ENCODE data around the gene GCNT1. TPM values are rescaled to one million over a fixed set of nuclear protein-coding genes. Genes with fewer than 3 reads are reported as not detected.

The GCNT1 gene
- total RNA-seq, 4 donors from 2014 or later: 5.7 to 45.2 (median 18.0) TPM

DNA sequence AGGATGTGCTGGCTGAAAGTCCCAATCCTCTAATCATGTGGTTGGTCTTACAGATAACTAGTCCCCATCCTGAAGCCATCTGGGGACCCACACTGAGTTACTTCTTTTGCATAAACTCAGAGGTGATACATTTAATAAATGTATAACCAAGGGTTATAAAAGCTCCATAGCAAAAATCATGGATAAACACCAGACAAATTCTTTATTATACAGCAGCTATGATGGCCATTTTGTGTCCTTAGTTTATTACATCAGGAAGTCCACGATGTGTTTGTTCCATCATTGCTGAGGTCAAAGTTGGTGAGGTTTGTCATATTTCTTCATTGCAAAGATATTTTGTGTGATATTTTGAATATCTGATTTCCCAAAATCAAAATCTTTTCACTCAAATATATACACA, 80.2 kb downstream of the GCNT1 start:
- ATAC-seq (ENCODE audit: low FRiP score): no peak

DNA sequence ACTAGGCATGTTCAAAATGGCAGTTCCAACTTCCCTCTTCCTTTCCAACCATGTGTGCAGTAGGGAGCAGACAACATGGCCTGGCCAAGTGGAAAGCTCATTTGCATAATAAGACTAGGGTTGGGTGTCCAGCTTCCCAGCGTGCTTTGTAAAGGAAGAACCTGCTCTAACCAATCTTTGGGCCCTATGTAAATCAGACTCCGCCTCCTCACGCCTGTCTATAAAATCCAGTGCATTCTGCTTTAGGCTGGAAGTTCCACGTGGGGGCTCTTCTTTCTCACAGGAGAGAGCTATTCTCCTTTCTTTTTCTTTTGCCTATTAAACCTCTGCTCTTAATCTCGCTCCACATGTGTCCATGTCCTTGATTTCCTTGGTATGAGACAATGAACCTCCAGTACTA, 83.4 kb downstream of the GCNT1 start:
- TF ChIP-seq, protein P1, sequence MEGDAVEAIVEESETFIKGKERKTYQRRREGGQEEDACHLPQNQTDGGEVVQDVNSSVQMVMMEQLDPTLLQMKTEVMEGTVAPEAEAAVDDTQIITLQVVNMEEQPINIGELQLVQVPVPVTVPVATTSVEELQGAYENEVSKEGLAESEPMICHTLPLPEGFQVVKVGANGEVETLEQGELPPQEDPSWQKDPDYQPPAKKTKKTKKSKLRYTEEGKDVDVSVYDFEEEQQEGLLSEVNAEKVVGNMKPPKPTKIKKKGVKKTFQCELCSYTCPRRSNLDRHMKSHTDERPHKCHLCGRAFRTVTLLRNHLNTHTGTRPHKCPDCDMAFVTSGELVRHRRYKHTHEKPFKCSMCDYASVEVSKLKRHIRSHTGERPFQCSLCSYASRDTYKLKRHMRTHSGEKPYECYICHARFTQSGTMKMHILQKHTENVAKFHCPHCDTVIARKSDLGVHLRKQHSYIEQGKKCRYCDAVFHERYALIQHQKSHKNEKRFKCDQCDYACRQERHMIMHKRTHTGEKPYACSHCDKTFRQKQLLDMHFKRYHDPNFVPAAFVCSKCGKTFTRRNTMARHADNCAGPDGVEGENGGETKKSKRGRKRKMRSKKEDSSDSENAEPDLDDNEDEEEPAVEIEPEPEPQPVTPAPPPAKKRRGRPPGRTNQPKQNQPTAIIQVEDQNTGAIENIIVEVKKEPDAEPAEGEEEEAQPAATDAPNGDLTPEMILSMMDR (IDR thresholded peaks at IDR 0.05): no peak
- DNase-seq (ENCODE audit: low spot score): no peak
- ATAC-seq (ENCODE audit: low FRiP score): no peak

More for the DNA sequence above, 80.2 kb downstream of the GCNT1 start:
- TF ChIP-seq, protein P1 (IDR thresholded peaks at IDR 0.05): no peak
- no peak for DNase-seq (ENCODE audit: low spot score)

DNA sequence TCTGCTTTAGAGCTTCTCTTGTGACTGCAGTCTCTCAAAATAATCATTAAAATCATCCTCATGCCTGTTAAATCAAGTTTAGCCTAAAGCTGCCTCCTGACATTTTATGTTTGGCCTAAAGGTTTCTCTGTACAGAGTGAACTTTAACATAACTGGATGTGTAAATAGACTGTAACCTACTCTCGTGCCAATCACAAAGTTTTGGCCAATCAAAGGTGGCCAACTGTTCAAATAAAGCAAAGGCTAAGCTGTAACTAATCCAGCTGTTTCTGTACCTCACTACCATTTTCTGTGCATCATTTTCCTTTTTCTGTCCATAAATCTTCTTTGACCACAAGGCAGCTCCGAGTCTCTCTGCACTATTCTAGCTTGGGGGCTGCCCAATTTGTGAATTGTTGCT, 86.2 kb downstream of the GCNT1 start:
- DNase-seq (ENCODE audit: low spot score): no peak
- TF ChIP-seq, protein P1 (IDR thresholded peaks at IDR 0.05): no peak
- ATAC-seq (ENCODE audit: low FRiP score): no peak

DNA sequence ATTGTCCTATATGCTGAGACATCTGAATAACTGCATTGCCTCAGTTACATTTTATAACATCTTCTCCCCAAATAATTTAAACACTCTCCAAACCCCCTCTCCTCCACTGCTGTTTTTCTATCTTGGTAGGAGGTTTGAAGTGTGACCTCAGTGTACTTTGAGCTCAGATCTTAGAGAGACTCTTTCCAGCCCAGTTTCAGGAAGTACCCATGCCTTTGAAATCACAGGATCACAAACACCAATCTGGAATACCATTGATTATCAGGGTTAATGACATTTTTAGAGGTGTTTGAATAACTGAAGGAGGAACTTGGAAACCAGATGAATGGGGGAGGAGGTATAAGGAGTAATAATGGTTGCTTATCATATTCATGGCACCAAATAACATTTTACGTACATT, 93.2 kb downstream of the GCNT1 start:
- ATAC-seq (ENCODE audit: low FRiP score) (no peak), DNase-seq (ENCODE audit: low spot score) (no peak)

DNA sequence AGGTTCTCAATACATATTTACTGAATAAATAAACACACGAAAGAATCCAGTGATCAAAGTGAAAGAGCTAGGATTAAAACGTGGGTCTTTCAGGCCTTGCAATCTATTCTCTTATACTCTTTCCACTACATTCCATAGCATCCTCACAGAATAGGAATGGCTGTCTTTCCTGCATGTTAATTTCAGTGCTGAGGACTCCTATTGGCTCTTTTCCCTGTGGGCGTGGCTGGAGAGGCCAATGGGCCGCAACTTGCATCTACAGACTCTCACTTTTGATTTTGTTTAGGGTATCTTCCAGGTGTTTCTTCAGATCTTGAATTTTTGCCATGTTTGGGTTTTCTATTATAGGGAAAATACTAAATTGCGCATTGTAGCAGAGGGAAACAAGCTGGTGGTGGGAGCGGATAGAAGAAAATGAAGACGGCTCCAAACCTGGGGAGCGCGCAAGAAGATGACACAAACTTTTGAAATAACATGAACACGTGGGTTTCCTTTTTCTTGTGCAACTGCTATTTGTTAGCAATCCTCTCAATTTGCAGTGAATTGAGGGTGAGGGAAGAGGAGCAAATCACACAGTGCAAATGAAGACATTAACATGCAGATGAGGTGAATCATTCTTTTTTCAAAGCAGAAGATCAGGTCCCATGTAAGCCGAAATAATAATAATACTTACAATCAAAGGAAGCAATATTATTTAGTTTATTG, 93.9 kb downstream of the GCNT1 start:
- ATAC-seq (ENCODE audit: low FRiP score) (no peak), DNase-seq (ENCODE audit: low spot score) (no peak)
- TF ChIP-seq, protein P1 (IDR thresholded peaks at IDR 0.05): no peak

More for the DNA sequence above, 93.2 kb downstream of the GCNT1 start:
- TF ChIP-seq, protein P1 (IDR thresholded peaks at IDR 0.05): no peak

DNA sequence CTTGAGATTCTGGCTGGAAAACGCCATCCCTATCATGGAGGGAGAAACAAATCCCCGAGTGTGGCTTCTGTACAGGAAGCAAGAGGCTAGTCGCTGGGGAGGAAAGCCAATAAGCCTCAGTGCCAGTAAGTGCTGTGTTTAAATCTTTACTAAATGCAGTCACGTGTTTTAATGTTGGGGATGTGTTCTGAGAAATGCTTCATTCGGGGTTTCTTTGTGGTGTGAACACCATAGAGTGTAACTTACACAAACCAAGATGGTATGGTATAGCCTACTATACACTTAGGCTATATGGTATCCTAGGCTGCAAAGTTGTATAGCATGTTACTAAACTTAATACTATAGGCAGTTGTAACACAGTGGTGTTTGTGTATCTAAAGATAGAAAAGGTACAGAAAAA, 94.7 kb downstream of the GCNT1 start:
- TF ChIP-seq, protein P1 (IDR thresholded peaks at IDR 0.05): no peak
- ATAC-seq (ENCODE audit: low FRiP score): no peak
- no peak for DNase-seq (ENCODE audit: low spot score)

Other genes starting within 250 kb of the GCNT1 start
- 10 to 100 TPM; 15.0 to 28.7 (median 19.2) TPM for gene RFK, start 64.8 kb upstream of the GCNT1 start, total RNA-seq

All from omental fat pad (tissue), 4 donors.